Stimulated activated effector memory CD8-positive, alpha-beta T cell treated with anti-CD3 and anti-CD28 coated beads, Interleukin-12 subunit alpha, Interleukin-12 subunit beta, amount 100 ng/mL, for 72 hours (primary cell): Measurements from ENCODE around the gene TSPY10.
A peak's percentile ranks its signal among the peaks of the same experiment; 100 is the strongest.
"Not testable (repeated sequence)": the region's sequence is repeated elsewhere in the genome, so short reads cannot be mapped to it uniquely, and the experiment has no call there.

ENCODE experiments used
- ATAC-seq: fragments of 150-1000 bp; cut with Tn5 transposase; 2 replicates; pipeline ENCODE4 v1.10.0; 2021
- DNase-seq, 2 donors: peaks; one replicate each; pipeline ENCODE4 v3.0.0; 2021 to 2022; ENCODE audit warnings: low spot score in 2 of 2
- H3K27ac Mint-ChIP-seq: one replicate; pipeline ENCODE4 v1.8.0; 2022; ENCODE audit warnings: mild to moderate bottlenecking, mixed read lengths
- H3K36me3 Mint-ChIP-seq: one replicate; pipeline ENCODE4 v1.8.0; 2022; ENCODE audit warnings: mild to moderate bottlenecking, mixed read lengths
- H3K4me1 Mint-ChIP-seq: one replicate; pipeline ENCODE4 v1.8.0; 2022; ENCODE audit warnings: mixed read lengths
- H3K4me3 Mint-ChIP-seq: one replicate; pipeline ENCODE4 v1.8.0; 2022; ENCODE audit warnings: mild to moderate bottlenecking, mixed read lengths
- H3K9me3 Mint-ChIP-seq: one replicate; pipeline ENCODE4 v1.8.0; 2022; ENCODE audit warnings: mixed read lengths

TSPY10 gene

GRCh38 chrY:9527580-9527979, at the start of gene TSPY10:
TSS of gene TSPY10 (plus strand) at chrY:9527880. CDS start at chrY:9527926, 46 bp downstream.
- not testable (repeated sequence) for ATAC-seq, H3K4me3 Mint-ChIP-seq, H3K36me3 Mint-ChIP-seq, DNase-seq, H3K27ac Mint-ChIP-seq, H3K9me3 Mint-ChIP-seq, H3K4me1 Mint-ChIP-seq

GRCh38 chrY:9486967-9487366, 40.7 kb upstream of the TSPY10 start, which contains the start of gene TSPY9:
TSS of gene TSPY9 (plus strand) at chrY:9487267. CDS start at chrY:9487313, 46 bp downstream.
- not testable (repeated sequence) for H3K27ac Mint-ChIP-seq, H3K9me3 Mint-ChIP-seq, ATAC-seq, H3K36me3 Mint-ChIP-seq, H3K4me3 Mint-ChIP-seq, DNase-seq, H3K4me1 Mint-ChIP-seq

- DNase-seq: peak in 1 of 2 donors; percentile 45
- ATAC-seq, H3K4me1 Mint-ChIP-seq, H3K27ac Mint-ChIP-seq, H3K36me3 Mint-ChIP-seq, H3K4me3 Mint-ChIP-seq, H3K9me3 Mint-ChIP-seq: not testable (repeated sequence)
Observed at GRCh38 chrY:9504396-9504795, 23.3 kb upstream of the TSPY10 start.

- not testable (repeated sequence) for H3K4me1 Mint-ChIP-seq, H3K9me3 Mint-ChIP-seq, H3K4me3 Mint-ChIP-seq, H3K27ac Mint-ChIP-seq, H3K36me3 Mint-ChIP-seq, ATAC-seq
- DNase-seq: peak in 1 of 2 donors; percentile 46
Observed at GRCh38 chrY:9516287-9516686, 11.4 kb upstream of the TSPY10 start.
